22Rv1 (cell line): Measurements from ENCODE around the gene DOCK11.

ENCODE experiments used
- ZFX ChIP-seq: fragments of 450-650 bp; IDR thresholded peaks from 2 replicates; pipeline ENCODE4 v1.6.1; 2017; ENCODE audit warnings: antibody characterized with exemption, borderline replicate concordance
- TF ChIP-seq, protein P1 (sequence below): fragments of 450-650 bp; IDR thresholded peaks from 2 replicates; pipeline ENCODE4 v1.5.1; 2017; ENCODE audit warnings: mild to moderate bottlenecking

DNA sequence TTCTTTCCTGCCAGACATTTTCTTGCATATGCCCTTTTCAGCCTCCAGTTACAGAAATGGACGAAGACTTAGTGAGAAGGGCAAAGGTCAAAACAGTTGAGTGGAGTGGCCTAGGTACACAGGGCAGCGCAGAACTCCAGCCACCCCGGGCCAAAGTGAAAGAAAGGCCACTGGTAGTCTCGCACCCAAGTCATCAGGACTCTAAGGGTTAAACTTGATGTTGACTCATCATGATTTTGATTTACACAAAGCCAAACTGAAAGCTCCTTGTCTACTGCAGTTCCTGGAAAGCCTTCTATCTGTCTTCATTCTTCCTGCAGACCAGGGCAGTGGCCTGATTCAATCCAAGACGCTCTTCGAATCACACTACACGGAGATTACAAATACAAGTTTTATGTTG is 229.2 kb downstream of the DOCK11 start:
- TF ChIP-seq, protein P1, sequence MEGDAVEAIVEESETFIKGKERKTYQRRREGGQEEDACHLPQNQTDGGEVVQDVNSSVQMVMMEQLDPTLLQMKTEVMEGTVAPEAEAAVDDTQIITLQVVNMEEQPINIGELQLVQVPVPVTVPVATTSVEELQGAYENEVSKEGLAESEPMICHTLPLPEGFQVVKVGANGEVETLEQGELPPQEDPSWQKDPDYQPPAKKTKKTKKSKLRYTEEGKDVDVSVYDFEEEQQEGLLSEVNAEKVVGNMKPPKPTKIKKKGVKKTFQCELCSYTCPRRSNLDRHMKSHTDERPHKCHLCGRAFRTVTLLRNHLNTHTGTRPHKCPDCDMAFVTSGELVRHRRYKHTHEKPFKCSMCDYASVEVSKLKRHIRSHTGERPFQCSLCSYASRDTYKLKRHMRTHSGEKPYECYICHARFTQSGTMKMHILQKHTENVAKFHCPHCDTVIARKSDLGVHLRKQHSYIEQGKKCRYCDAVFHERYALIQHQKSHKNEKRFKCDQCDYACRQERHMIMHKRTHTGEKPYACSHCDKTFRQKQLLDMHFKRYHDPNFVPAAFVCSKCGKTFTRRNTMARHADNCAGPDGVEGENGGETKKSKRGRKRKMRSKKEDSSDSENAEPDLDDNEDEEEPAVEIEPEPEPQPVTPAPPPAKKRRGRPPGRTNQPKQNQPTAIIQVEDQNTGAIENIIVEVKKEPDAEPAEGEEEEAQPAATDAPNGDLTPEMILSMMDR: no peak
- no peak for TF ChIP-seq ZFX
